ENCODE results near the gene RAB3IP. TPM values are rescaled to one million over a fixed set of nuclear protein-coding genes. Genes with fewer than 3 reads are reported as not detected.
"Not testable (repeated sequence)": the region's sequence is repeated elsewhere in the genome, so short reads cannot be mapped to it uniquely, and the experiment has no call there.

The RAB3IP gene
- total RNA-seq, 1 donor from 2014 or later = 42.4 TPM

DNA sequence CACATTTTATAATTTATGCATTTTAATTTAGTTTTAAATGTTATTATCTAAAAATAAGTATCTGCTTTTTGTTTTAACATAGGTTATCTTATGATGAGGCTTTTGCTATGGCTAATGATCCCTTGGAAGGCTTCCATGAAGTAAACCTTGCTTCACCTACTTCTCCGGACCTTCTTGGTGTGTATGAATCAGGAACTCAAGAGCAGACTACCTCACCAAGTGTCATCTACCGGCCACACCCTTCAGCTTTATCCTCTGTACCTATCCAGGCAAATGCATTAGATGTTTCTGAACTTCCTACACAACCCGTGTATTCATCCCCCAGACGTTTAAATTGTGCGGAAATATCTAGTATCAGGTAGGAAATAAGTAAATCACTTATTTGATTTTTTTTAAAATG, 16.6 kb downstream of the RAB3IP start:
- no peak for DNase-seq (ENCODE audit: low spot score)

DNA sequence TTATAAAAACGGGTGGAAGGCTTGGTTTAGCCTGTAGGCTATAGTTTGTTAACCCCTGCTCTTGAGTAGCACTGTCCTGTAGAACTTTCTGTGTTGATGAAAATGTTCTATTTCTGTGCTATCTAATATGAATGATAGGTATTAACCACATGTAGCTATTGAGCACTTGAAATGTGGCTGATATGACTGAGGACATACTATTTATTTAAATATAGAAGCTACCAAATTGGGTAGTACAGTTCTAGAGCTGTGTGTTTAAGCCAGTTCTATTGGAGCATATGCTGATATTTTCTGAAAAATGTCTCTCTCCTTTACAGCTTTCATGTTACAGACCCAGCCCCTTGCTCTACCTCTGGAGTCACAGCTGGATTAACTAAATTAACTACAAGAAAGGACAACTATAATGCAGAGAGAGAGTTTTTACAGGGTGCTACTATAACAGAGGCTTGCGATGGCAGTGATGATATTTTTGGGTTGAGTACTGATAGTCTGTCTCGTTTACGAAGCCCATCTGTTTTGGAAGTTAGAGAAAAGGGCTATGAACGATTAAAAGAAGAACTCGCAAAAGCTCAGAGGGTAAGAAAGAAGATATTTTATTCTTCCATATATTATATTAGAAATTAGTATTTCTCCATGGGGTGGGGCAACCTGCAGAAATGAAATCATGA, 17.6 kb downstream of the RAB3IP start:
- DNase-seq (ENCODE audit: low spot score) = no peak

DNA sequence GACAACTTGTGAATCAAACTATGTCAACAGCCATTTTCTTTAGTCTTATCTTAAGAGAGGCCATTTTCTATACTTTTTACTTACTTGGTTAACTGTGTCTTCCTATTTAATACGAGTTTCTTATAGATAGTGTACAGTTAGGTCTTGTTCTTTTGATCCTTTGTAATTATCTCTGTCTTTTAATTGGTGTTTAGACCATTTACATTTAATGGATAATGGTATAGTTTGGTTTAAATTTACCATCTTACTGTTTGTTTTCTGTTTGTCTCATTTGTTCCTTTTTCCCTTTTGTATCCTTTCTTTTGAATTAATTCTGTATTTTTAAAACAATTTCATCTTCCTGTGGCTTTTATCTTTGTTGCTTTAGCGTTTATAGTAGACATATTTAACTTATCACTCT, 19.4 kb downstream of the RAB3IP start:
- DNase-seq (ENCODE audit: low spot score) = no peak

DNA sequence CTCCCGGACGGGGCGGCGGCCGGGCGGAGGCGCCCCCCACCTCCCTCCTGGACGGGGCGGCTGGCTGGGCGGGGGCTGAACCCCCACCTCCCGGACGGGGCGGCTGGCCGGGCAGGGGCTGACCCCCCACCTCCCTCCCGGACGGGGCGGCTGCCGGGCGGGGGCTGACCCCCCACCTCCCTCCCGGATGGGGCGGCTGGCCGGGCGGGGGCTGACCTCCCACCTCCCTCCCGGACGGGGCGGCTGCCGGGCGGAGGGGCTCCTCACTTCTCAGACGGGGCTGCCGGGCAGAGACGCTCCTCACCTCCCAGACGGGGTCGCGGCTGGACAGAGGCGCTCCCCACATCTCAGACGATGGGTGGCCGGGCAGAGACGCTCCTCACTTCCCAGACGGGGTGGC, 20.9 kb downstream of the RAB3IP start:
- not testable (repeated sequence) for DNase-seq (ENCODE audit: low spot score)

DNA sequence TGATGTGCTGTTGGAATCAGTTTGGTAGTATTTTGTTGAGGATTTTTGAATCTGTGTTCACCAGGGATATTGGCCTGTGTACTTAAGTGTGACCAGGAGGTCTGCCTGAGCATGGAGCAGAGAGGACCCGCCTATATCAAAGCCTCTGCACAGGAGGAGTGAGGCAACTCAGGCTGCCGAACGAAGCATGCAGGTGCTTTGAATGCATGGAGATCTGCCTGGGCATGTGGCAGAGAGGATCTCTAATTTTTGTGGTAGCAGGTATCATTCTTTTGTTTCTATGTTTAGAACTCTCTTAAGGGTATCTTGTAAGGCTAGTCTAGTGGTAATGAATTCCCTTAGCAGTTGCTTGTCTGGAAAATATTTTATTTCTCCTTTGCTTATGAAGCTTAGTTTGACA, 26.9 kb downstream of the RAB3IP start:
- DNase-seq (ENCODE audit: low spot score) = no peak

DNA sequence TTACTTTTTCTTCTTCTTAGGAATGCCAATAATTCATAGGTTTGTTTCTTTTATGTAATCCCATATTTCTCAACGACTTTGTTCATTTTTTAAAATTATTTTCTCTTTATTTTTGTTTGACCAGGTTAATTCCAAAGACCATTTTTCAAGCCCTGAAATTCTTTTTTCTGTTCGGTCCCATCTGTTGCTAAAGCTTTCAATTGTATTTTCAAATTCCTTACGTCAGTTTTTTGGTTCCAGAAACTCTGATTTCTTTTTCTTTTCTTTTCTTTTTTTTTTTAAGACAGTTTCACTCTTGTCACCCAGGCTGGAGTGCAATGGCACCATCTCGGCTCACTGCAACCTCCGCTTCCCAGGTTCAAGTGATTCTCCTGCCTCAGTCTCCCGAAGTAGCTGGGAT, 27.6 kb downstream of the RAB3IP start:
- no peak for DNase-seq (ENCODE audit: low spot score)

DNA sequence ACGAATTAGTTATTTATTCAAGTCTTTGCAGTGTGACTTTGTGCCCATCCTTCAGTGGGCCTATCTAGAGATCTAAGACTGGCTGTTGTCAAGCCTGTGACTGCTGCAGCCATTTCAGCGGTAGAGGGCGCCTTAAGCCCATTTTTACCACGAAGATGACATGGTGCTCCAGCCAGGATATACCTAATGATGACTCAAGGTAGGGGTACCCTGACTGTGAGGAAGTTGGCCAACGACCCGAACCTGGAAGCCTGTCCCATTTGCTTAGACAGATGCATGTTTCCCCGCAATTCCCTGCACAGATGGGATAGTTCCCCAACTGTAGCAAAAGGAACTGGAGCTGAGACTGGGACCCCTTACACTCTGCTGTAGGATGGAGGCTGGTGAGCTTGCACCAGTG, 41.3 kb downstream of the RAB3IP start:
- no peak for DNase-seq (ENCODE audit: low spot score)

- no peak for DNase-seq (ENCODE audit: low spot score)
These were observed 44.7 kb downstream of the RAB3IP start for GRCh38 chr12:69783365-69783764.

- no peak for DNase-seq (ENCODE audit: low spot score)
These were observed 50.7 kb downstream of the RAB3IP start for GRCh38 chr12:69789351-69789750.

DNA sequence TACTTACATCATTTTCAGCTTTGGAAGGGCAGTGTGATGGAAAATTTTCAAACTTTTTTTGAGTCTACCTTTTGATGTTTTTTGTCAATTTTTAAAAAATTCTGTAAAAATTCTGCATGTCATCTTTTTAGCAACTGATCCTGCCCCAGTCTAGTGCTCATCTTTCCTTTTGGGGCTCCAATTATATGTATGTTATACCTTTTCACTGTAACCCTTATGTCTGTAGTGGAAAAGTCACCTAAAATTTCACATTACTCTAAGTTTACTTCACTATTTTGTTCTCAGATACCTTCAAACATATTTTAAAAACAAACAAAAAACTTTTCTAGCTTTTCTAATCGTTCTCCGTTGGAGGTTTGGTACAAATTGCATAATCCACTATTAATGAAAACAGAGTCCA, 53.9 kb downstream of the RAB3IP start:
- no peak for DNase-seq (ENCODE audit: low spot score)

- not testable (repeated sequence) for DNase-seq (ENCODE audit: low spot score)
These were observed 68.6 kb downstream of the RAB3IP start for GRCh38 chr12:69807101-69807897.

GRCh38 chr12:69810870-69811498, 72.3 kb downstream of the RAB3IP start:
- DNase-seq (ENCODE audit: low spot score) = no peak

DNA sequence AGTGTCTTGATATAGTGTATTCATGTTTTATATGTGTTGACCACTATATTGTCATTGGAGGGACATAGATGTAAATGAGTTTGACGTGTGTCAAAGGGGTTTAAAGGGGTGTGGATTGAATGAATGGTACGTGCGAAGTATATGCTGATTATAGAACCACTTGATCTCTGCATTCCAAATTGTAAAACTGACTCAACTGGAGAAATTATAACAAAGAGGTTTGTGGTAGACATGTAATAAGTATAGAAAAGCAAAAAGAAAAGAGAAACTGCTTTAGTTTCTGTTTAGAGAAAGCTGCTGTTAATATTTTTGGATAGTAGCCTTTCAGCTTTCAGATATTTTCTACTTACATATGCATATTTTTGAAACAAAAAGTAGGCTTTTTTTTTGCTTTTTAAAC, 77.4 kb downstream of the RAB3IP start:
- no peak for DNase-seq (ENCODE audit: low spot score)

- no peak for DNase-seq (ENCODE audit: low spot score)
These were observed 82.4 kb downstream of the RAB3IP start for GRCh38 chr12:69821032-69821455.

DNA sequence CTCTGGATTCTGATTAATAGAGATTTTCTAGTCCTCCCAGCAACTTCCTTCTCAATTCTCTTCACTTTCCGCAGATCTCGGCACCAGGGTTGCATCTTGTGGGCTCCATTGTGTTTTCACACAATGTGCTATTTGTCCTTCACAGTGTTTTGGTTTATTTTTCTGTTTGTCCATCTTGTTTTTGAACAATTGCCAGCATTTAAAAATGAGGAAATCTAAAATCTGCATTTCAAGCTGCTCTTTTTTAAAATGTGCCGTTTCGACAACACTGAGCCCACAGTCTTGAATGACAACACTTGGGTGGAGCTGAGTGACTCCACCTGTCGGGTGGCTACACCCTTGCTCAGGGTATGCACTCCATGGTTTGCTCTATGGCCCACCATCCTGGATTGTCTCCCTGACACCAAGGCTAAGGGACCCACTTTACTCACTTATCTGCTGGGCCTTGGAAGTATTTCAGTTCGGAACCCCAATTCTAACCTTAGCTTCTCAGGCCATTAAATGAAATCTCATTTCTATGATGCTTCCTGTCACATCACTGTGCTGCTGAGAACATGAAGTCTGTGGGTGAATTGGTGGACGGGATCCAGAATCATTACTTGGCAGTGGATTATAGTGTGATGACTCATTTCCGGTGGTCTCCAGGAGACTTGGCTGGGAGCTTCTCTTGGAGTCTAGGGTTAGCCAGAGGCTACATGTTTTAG, 82.9 kb downstream of the RAB3IP start:
- no peak for DNase-seq (ENCODE audit: low spot score)

DNA sequence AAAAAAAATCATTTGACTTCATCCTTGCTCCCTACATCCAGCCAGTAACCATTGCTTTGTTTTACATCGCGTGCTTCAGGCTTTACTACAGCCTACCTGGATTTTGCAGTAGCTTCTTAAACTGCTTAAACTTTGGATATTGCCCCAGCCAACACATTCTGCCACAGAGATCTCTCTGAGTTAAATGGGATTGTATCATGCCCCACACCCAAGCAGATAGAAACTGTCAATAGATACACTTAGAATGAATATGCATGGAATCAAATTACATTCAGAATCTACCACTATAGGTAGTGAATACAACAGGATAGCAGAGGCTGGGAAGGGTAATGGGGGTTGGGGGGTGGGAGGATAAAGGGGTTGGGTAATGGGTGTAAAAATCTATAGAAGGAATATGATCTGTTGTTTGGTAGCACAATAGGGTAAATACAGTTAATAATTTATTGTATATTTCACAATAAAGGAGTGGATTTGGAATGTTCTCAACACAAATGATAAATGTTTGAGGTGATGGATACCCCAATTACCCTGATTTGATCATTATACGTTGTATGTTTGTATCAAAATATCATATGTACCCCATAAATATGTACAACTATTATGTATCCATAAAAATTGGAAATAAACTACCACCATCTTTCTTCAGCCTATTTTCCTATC, 83.7 kb downstream of the RAB3IP start:
- DNase-seq (ENCODE audit: low spot score) = no peak

GRCh38 chr12:69824028-69824427, 85.4 kb downstream of the RAB3IP start:
- DNase-seq (ENCODE audit: low spot score) = no peak

- no peak for DNase-seq (ENCODE audit: low spot score)
These were observed 86.4 kb downstream of the RAB3IP start, which contains the start of gene MYRFL for GRCh38 chr12:69824966-69825560. MYRFL (plus strand) TSS chr12:69825227; CDS start chr12:69825518, 291 bp downstream.

GRCh38 chr12:69828897-69829296, 90.2 kb downstream of the RAB3IP start:
- no peak for DNase-seq (ENCODE audit: low spot score)

DNA sequence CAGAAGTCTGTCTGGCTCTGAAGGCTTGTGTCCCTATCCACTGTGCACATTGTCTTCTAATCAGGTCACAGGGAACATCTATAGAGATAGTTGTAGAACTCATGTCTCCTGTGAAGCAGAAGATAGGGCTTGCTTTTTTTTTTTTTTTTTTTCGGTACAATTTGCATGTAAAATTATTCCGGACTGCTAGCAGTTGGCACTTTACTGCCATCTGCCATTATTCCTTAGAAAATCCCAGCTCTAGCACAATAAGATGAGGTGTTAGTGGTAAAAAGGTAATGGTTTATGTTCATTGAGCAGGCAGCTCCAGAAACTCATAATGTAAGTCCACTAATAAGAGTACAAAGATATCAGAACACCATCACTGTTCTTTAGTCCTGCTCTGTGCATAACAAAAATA, 95.0 kb downstream of the RAB3IP start:
- no peak for DNase-seq (ENCODE audit: low spot score)

DNA sequence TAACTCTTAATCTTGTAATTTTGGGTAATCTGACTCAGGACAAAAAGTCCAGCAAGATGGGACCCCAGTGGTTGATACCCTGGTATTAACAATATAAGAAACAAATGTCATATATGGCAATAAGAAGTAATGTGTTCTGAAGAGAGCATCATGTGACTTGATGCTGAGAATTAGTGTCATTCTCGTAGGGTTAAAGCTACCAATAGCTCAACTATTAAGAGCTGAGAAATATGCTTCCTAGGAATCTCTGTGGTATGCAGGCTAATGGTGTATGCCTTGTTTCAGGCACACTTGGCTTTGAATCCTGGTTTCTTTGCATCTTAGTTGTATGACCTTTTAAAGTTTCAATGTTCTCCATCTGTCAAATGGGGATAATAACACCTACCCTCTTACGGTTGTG, 95.5 kb downstream of the RAB3IP start:
- no peak for DNase-seq (ENCODE audit: low spot score)
